Trophoblast cell (in vitro differentiated cells and primary cell): ENCODE data around the gene SHCBP1.
"Not testable (repeated sequence)": the region's sequence is repeated elsewhere in the genome, so short reads cannot be mapped to it uniquely, and the experiment has no call there.

Experiments used
- DNase-seq, 2 donors: peaks; one replicate each; pipeline ENCODE4 v3.0.0-alpha.2; 2016
- H2AFZ ChIP-seq: 2 replicates; pipeline ENCODE4 v1.6.1; 2013; ENCODE audit warnings: low read length, moderate library complexity, mild to moderate bottlenecking; ENCODE audit not compliant: insufficient read depth, poor library complexity
- H2AK5ac ChIP-seq: 2 replicates; pipeline ENCODE4 v1.6.1; 2013; ENCODE audit warnings: mild to moderate bottlenecking, low read length
- H2BK120ac ChIP-seq: 2 replicates; pipeline ENCODE4 v1.6.1; 2013; ENCODE audit warnings: low read length, mild to moderate bottlenecking, moderate library complexity; ENCODE audit not compliant: insufficient read depth, poor library complexity
- H2BK12ac ChIP-seq: 2 replicates; pipeline ENCODE4 v1.6.1; 2013; ENCODE audit warnings: mild to moderate bottlenecking, low read length, moderate library complexity
- H2BK5ac ChIP-seq: 2 replicates; pipeline ENCODE4 v1.6.1; 2013; ENCODE audit warnings: low read length, low read depth, moderate library complexity, mild to moderate bottlenecking; ENCODE audit not compliant: poor library complexity
- H3K14ac ChIP-seq: 2 replicates; pipeline ENCODE4 v1.6.1; 2013; ENCODE audit warnings: mild to moderate bottlenecking, low read length
- H3K18ac ChIP-seq: 2 replicates; pipeline ENCODE4 v1.6.1; 2013; ENCODE audit warnings: mild to moderate bottlenecking, low read length
- H3K23ac ChIP-seq: 2 replicates; pipeline ENCODE4 v1.6.1; 2013; ENCODE audit warnings: low read length
- H3K27ac ChIP-seq: 2 replicates; pipeline ENCODE4 v1.5.1; 2013; ENCODE audit warnings: low read depth, mild to moderate bottlenecking, inconsistent platforms, low read length, moderate library complexity
- H3K27me3 ChIP-seq: 2 replicates; pipeline ENCODE4 v1.6.1; 2013; ENCODE audit warnings: inconsistent platforms, mild to moderate bottlenecking, low read length, moderate library complexity; ENCODE audit not compliant: insufficient read depth
- H3K36me3 ChIP-seq, 2 experiments: 1 replicate in 1 of 2; 2 replicates in 1 of 2; pipeline ENCODE4 v1.6.1; 2013; ENCODE audit warnings: low read length in 2 of 2, mild to moderate bottlenecking in 2 of 2, moderate library complexity in 1 of 2; ENCODE audit not compliant: insufficient read depth in 2 of 2, control insufficient read depth in 1 of 2
- H3K4ac ChIP-seq: 2 replicates; pipeline ENCODE4 v1.6.1; 2013; ENCODE audit warnings: low read depth, mild to moderate bottlenecking, low read length, moderate library complexity
- H3K4me1 ChIP-seq, 2 experiments: 1 replicate in 1 of 2; 2 replicates in 1 of 2; pipeline ENCODE4 v1.6.1; 2013; ENCODE audit warnings: low read length in 2 of 2, mild to moderate bottlenecking in 2 of 2, moderate library complexity in 1 of 2; ENCODE audit not compliant: insufficient read depth in 2 of 2, control insufficient read depth in 1 of 2
- H3K4me2 ChIP-seq: 2 replicates; pipeline ENCODE4 v1.6.1; 2013; ENCODE audit warnings: inconsistent platforms, mild to moderate bottlenecking, low read length, moderate library complexity
- H3K4me3 ChIP-seq: 2 replicates; pipeline ENCODE4 v1.5.1; 2013; ENCODE audit warnings: mild to moderate bottlenecking, low read depth, low read length, inconsistent platforms
- H3K79me1 ChIP-seq: one replicate; pipeline ENCODE4 v1.6.1; 2013; ENCODE audit warnings: low read length
- H3K79me2 ChIP-seq: 2 replicates; pipeline ENCODE4 v1.6.1; 2013; ENCODE audit warnings: low read length, mild to moderate bottlenecking; ENCODE audit not compliant: control insufficient read depth, insufficient read depth, poor library complexity
- H3K9ac ChIP-seq: 2 replicates; pipeline ENCODE4 v1.6.1; 2013; ENCODE audit warnings: mild to moderate bottlenecking, low read length
- H3K9me3 ChIP-seq: 2 replicates; pipeline ENCODE4 v1.6.1; 2013; ENCODE audit warnings: low read depth, mild to moderate bottlenecking, control low read depth, inconsistent platforms, low read length; ENCODE audit not compliant: insufficient read depth
- H4K12ac ChIP-seq: 2 replicates; pipeline ENCODE4 v1.6.1; 2013; ENCODE audit warnings: low read depth, mild to moderate bottlenecking, low read length, moderate library complexity
- H4K8ac ChIP-seq: 2 replicates; pipeline ENCODE4 v1.6.1; 2013; ENCODE audit warnings: low read depth, mild to moderate bottlenecking, low read length, moderate library complexity
- H4K91ac ChIP-seq: one replicate; pipeline ENCODE4 v1.6.1; 2013; ENCODE audit warnings: low read depth, mild to moderate bottlenecking, low read length, moderate library complexity
- WGBS: extraction: QIAGEN DNeasy Blood & Tissue Kit; methylation state at CpG from one replicate; pipeline ENCODE4 v1.1.7; 2013; ENCODE audit warnings: missing lambda C conversion rate; ENCODE audit not compliant: insufficient read length, insufficient coverage; ENCODE audit errors: extremely low coverage; 5-methylcytosine and 5-hydroxymethylcytosine counted together

Gene SHCBP1

DNA sequence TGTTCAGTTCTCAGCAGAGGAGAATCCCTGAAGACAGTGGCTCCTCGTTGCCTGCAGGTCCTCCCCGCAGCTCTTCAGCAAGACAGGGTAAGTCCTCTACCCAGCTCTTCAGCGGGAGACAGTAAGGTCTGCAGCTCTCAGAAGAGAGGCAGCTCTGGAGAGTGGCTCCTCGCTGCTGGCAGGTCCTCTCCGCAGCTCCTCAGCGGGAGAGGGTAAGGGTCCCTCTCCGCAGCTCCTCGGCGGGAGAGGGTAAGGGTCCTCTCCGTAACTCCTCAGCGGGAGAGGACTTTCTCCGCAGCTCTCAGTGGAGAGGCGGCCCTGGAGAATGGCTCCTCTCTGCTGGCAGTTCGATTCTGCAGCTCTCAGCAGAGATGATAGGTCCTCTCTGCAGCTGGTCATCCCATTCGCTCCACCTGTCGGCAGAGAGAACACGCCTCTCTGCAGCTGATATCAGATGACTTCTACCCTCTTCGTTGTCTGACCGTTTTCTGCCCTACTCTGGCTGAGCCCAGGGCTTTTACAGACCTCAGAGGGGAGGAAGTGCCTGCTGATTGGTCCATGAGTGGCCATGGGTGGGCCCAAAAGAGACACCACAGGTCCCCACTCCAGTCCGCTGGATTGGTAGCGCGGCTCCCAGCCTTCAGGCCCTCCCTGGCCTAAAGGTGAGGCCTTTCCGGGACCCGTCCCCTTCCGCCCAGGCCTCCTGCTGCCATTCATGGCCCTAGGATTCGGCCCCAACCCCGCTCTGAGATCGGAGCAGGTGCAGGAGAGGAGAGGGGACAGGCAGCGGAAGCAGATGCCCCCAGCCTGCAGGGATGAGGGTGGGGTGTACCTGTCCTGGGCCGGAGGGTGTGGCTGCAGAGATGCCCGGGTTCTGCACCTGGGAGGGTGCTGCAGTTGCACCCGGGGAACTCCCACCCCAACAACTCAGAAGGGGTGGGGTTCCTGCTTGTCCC lies 11.9 kb upstream of the SHCBP1 start:
- Histone ChIP-seq H3K4me3 (no peak overlapping the region), H3K14ac (no peak overlapping the region), H3K79me2 (no peaks in the 10 kb centered on the region), H3K4me1 (peaks cover 0 to 5% of the 10 kb centered on the region in 2 experiments), H4K91ac (no peak overlapping the region), H3K27ac (no peak overlapping the region), H3K23ac (no peak overlapping the region), H3K36me3 (no peaks in the 10 kb centered on the region), H2BK5ac (no peak overlapping the region), H3K27me3 (no peaks in the 10 kb centered on the region), H3K4ac (no peak overlapping the region), H3K18ac (no peak overlapping the region), H2BK120ac (no peak overlapping the region), H2AFZ (no peak overlapping the region), H4K12ac (peak overlapping the region; percentile 26), H3K79me1 (peaks cover 2% of the 10 kb centered on the region), H4K8ac (no peak overlapping the region), H3K9ac (no peak overlapping the region), H2BK12ac (no peak overlapping the region), H2AK5ac (no peak overlapping the region), H3K9me3 (no peaks in the 10 kb centered on the region), H3K4me2 (peak overlapping the region; percentile 46)
- no CpG with 5 or more reads among the region's 32 CpGs for WGBS
- no peak for DNase-seq

DNA sequence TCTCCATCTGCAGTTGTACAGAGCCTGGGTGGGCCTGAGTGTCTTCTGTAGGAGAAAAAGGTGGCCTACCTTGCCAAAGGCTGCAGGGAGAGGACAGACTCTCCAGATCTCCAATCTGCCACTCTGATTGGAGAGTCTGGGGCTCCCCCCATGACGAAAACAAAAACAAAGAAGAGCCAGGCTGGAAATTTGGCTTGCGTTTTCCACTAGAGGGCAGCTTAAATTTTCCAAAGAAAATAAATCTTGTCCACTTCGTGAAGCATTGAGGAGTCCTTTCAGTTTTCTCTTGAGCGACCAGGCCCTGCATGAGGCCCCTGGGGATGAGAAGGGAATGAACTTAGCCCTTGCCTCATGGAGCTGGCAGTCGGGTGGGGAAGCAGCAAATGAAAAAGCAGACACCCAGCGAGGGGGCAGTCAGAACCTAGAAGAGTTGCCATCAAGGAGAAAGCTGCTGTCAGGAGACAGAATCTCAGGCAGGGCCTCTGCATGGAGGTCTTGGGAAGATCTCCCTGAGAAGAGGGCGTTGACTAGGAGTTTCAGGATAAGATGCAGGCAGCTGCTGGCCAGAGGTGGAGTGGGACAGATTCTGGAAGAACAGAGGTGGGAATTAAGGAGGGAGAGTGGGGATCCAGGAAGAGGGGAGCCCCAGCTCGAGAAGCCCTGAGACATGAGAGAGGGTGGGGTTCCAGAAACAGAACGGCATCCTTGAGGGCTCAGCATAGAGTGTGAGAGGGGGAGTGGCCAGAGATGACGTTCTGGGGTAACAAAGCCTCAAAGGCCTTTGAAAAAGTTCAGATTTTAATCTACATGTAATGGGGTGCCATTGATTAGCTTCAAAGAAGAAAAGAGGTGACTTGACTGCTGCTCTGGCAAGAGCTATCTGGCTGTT lies 8.4 kb upstream of the SHCBP1 start:
- no peak overlapping the region for H3K4me2 ChIP-seq
- no peak overlapping the region for H3K27ac ChIP-seq

DNA sequence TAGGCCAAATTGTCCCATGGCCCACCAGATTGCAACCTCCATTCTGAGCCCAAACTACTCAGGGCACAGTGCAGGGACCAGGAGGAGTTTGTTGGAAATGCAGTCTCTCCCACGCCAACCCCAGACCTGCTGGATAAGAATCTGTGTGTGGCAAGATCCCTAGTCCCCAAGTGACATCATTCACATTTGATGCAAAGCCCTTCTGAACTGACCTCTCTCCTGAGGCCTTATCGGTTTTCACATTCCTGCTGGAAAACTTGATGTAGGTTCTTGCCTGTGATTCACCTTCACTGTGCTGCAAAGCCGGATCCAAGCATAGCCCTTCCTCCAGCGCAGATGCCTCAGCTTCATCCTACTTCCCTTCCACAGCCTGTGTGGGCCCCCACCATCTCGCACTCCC lies 6.6 kb upstream of the SHCBP1 start:
- no peak overlapping the region for H3K4me2 ChIP-seq
- no peak overlapping the region for H4K8ac ChIP-seq
- H3K9ac ChIP-seq, result no peak overlapping the region
- H2BK5ac ChIP-seq, result no peak overlapping the region
- H4K12ac ChIP-seq, result no peak overlapping the region
- H3K79me1 ChIP-seq, result peaks cover 2% of the 10 kb centered on the region
- H3K4ac ChIP-seq, result no peak overlapping the region
- no peaks in the 10 kb centered on the region for H3K27me3 ChIP-seq
- peak; percentile 34 to 70 for DNase-seq
- no peak overlapping the region for H2BK120ac ChIP-seq
- no peaks in the 10 kb centered on the region for H3K36me3 ChIP-seq
- H3K23ac ChIP-seq, result no peak overlapping the region
- no peaks in the 10 kb centered on the region for H3K79me2 ChIP-seq
- H4K91ac ChIP-seq, result no peak overlapping the region
- no peak overlapping the region for H2AK5ac ChIP-seq
- no peak overlapping the region for H2AFZ ChIP-seq
- no peak overlapping the region for H3K27ac ChIP-seq
- no peaks in the 10 kb centered on the region for H3K9me3 ChIP-seq
- H3K18ac ChIP-seq, result no peak overlapping the region
- no peak overlapping the region for H3K14ac ChIP-seq
- H3K4me3 ChIP-seq, result no peak overlapping the region
- H3K4me1 ChIP-seq, result peaks cover 3 to 6% of the 10 kb centered on the region in 2 experiments
- H2BK12ac ChIP-seq, result no peak overlapping the region
- WGBS, result no CpG with 5 or more reads among the region's 5 CpGs

More for the DNA sequence above, 8.4 kb upstream of the SHCBP1 start:
- no peak overlapping the region for H2BK120ac ChIP-seq
- H3K14ac ChIP-seq, result no peak overlapping the region
- H4K12ac ChIP-seq, result peak overlapping the region; percentile 60
- H2BK12ac ChIP-seq, result peak overlapping the region; percentile 42
- peak overlapping the region; percentile 12 for H3K4ac ChIP-seq
- no peak overlapping the region for H2AK5ac ChIP-seq
- H3K4me1 ChIP-seq, result peaks cover 3 to 8% of the 10 kb centered on the region in 2 experiments
- H3K36me3 ChIP-seq, result no peaks in the 10 kb centered on the region
- DNase-seq, result no peak
- H3K9ac ChIP-seq, result no peak overlapping the region
- H3K4me3 ChIP-seq, result no peak overlapping the region
- H3K23ac ChIP-seq, result no peak overlapping the region
- no peaks in the 10 kb centered on the region for H3K79me2 ChIP-seq
- peak overlapping the region; percentile 68 for H4K8ac ChIP-seq
- peak overlapping the region; percentile 86 for H2AFZ ChIP-seq
- no peaks in the 10 kb centered on the region for H3K9me3 ChIP-seq
- H3K27me3 ChIP-seq, result no peaks in the 10 kb centered on the region
- H3K79me1 ChIP-seq, result peaks cover 2% of the 10 kb centered on the region
- H4K91ac ChIP-seq, result peak overlapping the region; percentile 63
- no peak overlapping the region for H3K18ac ChIP-seq
- peak overlapping the region; percentile 26 for H2BK5ac ChIP-seq
- no CpG with 5 or more reads among the region's 10 CpGs for WGBS

DNA sequence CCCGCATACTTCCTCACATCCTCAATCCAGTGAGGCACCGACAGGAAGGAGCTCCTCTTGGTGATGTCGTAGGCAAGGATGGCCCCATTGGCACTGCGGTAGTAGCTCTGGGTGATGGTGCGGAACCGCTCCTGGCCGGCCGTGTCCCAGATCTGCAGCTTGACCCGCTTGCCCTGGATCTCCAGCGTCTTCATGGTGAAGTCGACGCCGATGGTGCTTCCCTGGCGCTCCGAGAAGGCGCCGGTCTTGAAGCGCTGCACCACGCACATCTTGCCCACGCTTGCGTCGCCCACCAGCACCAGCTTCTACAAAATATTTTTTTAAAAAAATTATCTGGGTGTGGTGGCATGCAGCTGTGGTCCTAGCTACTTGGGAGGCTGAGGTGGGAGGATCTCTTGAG lies 5.5 kb upstream of the SHCBP1 start:
- H3K79me2 ChIP-seq, H4K91ac ChIP-seq, H3K9me3 ChIP-seq, H3K27me3 ChIP-seq, H3K79me1 ChIP-seq, DNase-seq, H2BK5ac ChIP-seq, H4K8ac ChIP-seq, H3K4me2 ChIP-seq, H2BK120ac ChIP-seq, H3K4me3 ChIP-seq, H3K9ac ChIP-seq, H3K18ac ChIP-seq, H3K4me1 ChIP-seq, H3K4ac ChIP-seq, H4K12ac ChIP-seq, H3K27ac ChIP-seq, H2BK12ac ChIP-seq, H3K14ac ChIP-seq, H3K23ac ChIP-seq, H2AK5ac ChIP-seq, H3K36me3 ChIP-seq, H2AFZ ChIP-seq: not testable (repeated sequence)
- WGBS, result no CpG with 5 or more reads among the region's 22 CpGs
